Brain pericyte (primary cell): Measurements from ENCODE around the gene CAPN2.
"Not testable (repeated sequence)": the region's sequence is repeated elsewhere in the genome, so short reads cannot be mapped to it uniquely, and the experiment has no call there.

Source experiments
- DNase-seq: peaks from one replicate; pipeline ENCODE4 v3.0.0-alpha.2; 2012; ENCODE audit warnings: low read depth, low spot score

CAPN2 gene

DNA sequence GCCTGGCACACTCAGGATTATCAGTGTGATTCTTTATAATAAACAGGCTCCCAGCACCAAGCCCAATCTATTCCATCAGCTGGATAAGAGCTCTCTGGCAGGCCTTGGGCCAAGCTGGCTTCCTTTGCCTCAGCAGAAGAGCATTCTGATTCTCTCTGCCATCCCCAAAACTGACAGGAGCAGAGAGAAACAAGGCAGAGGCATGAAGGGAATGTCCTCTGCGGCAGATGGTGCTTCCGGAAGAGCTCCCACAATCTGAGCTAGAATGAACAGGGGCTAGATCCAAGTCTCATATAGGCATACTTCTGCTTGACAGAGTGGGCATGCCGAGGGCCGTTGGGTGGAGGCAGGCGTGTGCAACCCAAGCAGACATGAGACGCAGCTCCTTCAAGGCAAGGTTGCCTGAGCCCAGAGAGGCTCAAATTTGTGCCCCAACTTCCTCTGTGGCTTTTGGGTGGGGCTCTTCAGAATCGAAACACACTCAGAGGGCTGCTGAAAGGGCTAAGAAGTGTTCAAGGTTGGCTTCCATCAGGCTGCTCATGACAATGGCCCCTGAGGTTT is 4.0 kb downstream of the CAPN2 start:
- no peak for DNase-seq

GRCh38 chr1:223717123-223717522 is 4.8 kb downstream of the CAPN2 start:
- no peak for DNase-seq

GRCh38 chr1:223717695-223718363 is 5.5 kb downstream of the CAPN2 start:
- no peak for DNase-seq

GRCh38 chr1:223718850-223719249 is 6.5 kb downstream of the CAPN2 start:
- no peak for DNase-seq

DNA sequence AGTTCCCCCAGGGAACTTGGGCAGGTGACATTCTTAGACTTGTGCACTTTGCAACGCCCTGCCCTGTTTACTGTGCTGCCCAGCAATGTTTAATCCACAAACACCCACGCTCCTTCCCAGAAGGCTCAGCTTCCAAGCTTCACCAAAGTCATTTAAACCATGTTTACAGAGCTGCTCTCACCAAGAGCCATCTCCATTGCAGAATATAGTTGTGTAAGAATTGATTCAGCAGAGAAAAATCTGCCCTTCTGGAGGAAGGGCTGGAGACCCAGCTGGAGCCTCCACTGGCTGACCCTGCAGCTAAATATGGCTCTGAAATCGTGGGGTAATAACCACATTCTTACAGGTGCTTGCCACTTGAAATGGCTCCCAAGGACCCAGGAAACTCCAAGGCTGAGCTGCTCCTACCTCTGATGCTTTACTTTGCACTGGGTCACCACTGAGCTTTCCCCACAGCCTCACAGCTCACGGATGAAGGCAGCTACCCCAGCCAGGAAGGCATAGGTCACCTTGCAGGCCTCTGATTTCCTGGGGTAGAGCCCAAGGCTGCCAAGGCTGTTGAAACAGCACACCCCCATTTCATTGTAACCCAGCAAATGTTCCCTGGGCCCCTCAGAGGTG is 8.7 kb downstream of the CAPN2 start:
- no peak for DNase-seq

GRCh38 chr1:223721658-223722607 is 9.6 kb downstream of the CAPN2 start:
- DNase-seq, result no peak

GRCh38 chr1:223723351-223723904 is 11.1 kb downstream of the CAPN2 start:
- DNase-seq, result no peak

- DNase-seq, result no peak
Measured at GRCh38 chr1:223724376-223724775, 12.0 kb downstream of the CAPN2 start.

GRCh38 chr1:223725578-223725977 is 13.2 kb downstream of the CAPN2 start:
- no peak for DNase-seq

DNA sequence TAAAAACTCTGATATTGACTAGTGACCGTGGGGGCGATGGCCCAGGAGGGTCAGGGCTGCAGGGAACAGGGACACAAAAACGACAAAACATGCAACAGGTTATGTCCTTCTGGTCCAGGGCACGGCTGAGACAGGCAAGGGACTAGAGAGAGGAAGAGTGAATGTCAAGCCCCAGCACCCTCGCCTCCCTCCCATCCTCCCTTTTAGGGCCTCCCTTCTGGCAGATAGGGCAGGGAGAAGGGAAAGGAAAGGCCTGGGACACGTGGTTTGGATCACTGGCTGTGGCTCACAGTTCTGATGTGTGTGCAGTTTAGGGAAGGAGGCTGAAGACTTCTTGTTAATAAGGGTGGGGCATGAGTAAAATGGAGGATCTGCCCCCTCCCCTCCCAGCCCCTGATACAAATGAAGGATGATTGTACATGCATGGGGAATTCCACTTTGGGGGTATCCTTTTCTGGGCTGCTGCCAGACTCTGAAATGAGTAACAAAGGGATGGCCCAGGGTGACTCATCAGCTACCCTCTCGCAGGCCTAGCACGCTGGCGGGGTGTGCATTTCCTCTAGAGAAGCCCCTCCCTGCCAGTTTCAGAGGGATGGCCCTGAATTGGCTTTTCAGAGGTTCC is 14.2 kb downstream of the CAPN2 start:
- peak; percentile 75 for DNase-seq

GRCh38 chr1:223727541-223727940 is 15.2 kb downstream of the CAPN2 start:
- no peak for DNase-seq

DNA sequence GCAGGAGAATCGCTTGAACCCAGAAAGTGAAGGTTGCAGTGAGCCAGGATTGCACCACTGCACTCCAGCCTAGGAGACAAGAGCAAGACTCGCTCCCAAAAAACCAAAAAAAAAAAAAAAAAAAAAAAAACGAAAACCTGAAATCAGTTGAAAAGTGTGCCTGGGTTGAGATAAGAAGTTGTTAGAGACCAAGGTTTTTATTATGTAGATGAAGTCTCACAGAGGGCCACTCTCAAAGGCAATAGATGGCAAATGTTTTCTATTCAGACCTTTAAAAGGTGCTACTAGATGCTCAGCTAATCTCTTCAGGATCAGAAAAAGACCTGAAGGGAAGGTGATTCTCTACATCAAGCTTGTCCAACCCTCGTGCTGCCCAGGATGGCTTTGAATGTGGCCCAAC is 17.6 kb downstream of the CAPN2 start:
- no peak for DNase-seq

DNA sequence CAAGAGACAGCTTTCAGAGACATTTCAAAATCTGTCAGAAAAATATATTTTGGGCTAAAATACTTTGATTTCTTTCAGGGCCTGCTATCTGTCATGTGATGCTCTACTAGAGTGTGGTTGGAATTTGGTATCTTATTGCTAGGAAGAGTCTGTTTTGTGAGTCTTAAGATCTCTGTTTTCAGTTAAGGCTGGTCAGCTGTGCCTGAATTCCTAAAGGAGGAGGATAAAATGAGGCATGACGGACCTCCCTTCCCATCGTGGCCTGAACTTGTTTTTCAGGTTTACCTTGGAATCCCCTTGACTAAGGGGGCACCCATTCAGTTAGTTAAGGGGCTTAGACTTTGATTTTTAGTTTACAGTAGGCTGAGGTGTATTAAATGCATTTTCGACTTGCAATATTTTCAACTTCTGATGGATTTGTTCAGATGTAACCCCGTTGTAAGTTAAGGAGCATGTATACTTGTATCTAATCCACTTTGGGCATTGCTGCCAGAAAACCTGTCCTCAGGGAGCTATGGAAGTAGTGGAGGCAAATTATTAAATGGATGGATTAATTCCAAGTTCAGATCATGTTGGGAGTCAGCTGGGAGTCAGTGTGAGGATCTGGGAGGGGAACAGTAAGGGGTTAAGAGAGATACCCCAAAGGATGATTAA is 18.3 kb downstream of the CAPN2 start:
- DNase-seq, result no peak

DNA sequence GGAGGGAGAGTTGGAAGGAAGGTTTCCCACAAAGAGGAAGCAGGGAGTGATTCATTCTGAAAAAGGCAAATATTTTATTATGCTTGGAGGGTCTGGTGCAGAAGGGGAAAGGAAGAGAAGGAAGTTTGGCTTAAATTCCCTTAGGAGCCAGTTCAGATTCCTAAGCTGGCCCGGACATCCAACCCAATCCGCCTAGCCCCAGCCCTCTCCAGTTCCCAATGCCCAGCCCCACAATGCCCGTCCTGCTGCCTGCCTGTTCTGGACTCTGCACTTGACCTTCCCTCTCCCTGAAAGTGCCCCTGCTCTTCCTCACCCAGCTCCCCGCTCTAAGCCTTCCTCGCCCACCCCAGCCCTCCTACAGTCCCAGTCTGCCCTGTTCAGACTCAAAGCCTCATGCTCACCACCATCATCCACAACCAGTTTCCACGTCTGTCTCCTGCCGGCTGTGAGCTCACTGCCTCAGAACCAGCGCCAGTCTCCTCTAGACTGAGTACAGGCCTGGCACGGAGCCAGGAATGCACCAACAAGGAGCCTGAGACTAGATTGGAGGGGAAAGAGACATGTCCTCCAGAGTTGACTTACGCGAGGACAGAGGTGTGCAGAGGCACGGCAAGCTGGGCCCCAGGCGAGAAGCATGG is 18.9 kb downstream of the CAPN2 start:
- no peak for DNase-seq

DNA sequence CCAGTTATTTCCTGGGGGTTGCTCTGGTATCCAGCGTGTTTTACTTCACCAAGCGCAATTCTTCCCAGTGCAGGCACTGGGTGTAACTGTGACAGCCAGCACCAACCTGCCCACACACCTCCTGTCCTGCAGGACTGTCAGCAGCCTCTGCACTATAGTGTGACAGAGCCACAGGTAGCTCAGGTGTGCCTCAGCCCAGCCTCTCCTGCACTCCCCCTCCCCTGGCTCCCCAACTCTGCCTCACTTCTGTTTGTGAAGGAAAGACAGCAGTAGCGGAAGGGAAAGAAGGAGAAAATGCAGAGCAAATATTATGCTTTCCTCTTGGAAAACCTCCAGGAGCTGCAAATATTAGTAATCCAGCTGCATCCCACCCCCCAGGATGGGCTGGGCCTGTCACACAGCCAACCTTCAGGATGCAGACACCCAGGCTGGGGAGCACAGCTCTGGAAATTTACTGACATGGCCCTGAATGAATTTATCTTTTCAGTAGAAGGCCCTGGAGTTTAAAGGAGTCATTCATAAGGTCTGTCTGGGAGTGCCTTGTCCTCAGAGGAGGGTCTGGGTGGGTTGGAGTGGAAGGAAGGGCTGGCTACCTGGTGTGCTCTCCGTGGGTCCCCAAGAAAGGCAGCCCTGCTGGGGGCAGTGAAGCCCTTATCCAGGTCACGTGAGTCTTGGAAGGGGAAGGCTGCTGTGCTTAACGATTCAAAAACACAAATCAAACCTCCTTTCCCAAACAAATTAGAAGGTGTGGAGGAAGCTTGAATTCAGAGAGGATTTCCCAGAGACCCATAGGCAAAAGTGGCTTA is 20.9 kb downstream of the CAPN2 start:
- DNase-seq, result no peak

DNA sequence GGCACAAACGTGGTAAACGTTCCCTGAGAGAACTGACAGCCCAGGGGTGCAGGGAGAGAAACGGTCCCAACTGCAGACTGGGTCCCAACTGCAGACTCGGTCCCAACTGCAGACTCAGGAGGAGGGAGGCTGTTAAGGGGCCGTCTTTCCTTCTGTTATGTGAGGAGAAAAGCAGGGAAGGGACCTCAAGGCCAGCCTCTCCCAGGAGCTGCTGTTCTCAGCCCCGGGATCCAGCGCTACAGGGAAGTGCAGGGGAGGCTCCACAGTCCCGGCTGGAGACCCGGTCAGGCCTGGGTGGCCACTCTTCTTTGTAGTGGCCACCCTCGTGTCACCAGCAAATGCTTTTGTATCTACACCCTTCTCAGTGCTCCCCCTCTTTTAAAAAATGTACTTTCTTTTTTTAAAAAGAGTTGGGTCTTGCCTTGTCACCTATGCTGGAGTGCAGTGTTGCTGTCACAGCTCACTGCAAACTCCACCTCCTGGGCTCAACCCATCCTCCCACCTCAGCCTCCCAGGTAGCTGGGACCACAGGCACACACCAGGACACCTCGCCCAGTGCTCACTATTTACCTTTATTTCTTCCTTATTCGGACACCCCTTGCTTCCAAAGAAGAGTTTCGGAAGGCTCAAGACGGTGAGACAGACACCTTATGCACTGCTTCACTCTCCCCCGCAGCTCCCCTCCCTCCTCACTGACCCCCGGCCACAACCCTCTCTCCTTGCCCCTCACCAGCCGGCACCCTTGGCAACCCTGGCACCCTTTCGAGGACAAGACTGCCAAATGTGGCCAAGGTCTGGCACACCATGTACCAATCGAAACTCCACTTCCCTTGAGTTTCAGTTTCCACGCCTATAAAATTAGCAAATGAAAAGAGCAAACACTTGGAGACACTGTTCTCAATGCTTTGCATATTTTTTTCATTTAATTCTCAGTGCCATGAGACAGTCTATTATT is 21.8 kb downstream of the CAPN2 start:
- DNase-seq, result no peak

DNA sequence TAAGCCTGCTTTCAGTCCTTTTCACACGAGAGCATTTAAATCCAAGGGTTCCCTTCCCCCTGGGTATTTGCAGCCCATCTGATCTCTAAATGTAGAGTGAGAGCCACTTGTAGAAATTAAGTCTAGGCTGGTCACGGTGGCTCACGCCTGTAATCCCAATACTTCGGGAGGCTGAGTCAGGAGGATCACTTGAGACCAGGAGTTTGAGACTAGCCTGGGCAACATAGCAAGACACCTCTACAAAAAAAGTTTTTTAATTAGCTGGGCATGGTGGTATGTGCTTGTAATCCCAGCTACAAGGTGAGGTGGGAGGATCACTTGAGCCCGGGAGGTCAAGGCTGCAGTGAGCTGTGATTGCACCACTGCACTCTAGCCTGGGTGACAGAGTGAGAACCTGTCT is 24.3 kb downstream of the CAPN2 start:
- not testable (repeated sequence) for DNase-seq

DNA sequence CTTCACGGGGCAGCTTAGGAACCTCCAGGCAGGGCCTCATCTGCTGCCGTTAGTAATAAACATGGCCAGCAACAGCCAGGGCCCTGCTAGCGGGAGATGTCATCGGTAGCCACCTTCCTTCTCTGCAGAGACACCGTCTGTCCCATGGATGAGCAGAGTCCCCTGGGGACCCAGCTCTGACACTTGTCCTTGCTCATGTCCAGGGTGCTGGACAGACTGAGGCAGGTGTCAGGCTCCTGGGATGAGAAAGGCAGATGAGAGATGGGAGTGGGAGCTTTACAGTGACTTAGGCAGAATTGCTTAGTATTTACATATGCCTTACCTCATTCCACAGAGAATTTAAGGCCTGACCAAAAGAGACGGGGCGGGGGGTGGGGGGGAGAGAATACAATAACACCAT is 25.0 kb downstream of the CAPN2 start:
- no peak for DNase-seq
